ENCODE measurements around the gene MICAL3. TPM values are rescaled to one million over a fixed set of nuclear protein-coding genes. Genes with fewer than 3 reads are reported as not detected.
"Not testable (repeated sequence)": the region's sequence is repeated elsewhere in the genome, so short reads cannot be mapped to it uniquely, and the experiment has no call there.

The MICAL3 gene
- polyA plus RNA-seq, 3 donors = 0.23 to 0.84 TPM; not detected in 1

- Histone ChIP-seq H3K9ac (ENCODE audit: insufficient read depth, low read length, poor library complexity, severe bottlenecking) (no peak overlapping the region), H3K27ac (ENCODE audit: low read depth in 1 of 2, low read length in 2 of 2) (no peak overlapping the region), H2AFZ (ENCODE audit: insufficient read depth, low read depth, low read length, poor library complexity, severe bottlenecking) (no peak overlapping the region), H3K9me3 (replicated peaks in 1 of 2; ENCODE audit: control insufficient read depth in 1 of 2, insufficient read depth in 1 of 2, low read length in 2 of 2) (no peaks in the 10 kb centered on the region), H3K4me3 (replicated peaks in 1 of 3; ENCODE audit: low read depth in 2 of 3, low read length in 3 of 3) (no peak overlapping the region), H3K27me3 (ENCODE audit: control insufficient read depth in 2 of 2, insufficient read depth in 2 of 2, low read length in 2 of 2) (no peaks in the 10 kb centered on the region), H3K4me2 (replicated peaks; ENCODE audit: extremely low read depth, low read length, poor library complexity, severe bottlenecking) (no peak overlapping the region), H4K20me1 (ENCODE audit: insufficient read depth, low read length) (no peaks in the 10 kb centered on the region), H3K4me1 (ENCODE audit: control insufficient read depth in 1 of 2, insufficient read depth in 2 of 2, low read length in 2 of 2) (no peaks in the 10 kb centered on the region), H3K79me2 (ENCODE audit: insufficient read depth, low read length) (no peaks in the 10 kb centered on the region), H3K36me3 (replicated peaks in 1 of 2; ENCODE audit: control insufficient read depth in 1 of 2, insufficient read depth in 2 of 2, low read length in 2 of 2) (no peaks in the 10 kb centered on the region)
- intact Hi-C loops (cut with micrococcal nuclease) = no loop called here
- Mint-ChIP-seq H3K27me3 (ENCODE audit: low read depth in 3 of 3) (peaks cover 2 to 9% (median 3%) of the 10 kb centered on the region in 3 donors), H3K36me3 (no peaks in the 10 kb centered on the region), H3K4me3 (no peak overlapping the region), H3K9me3 (peaks cover 0 to 3% (median 0%) of the 10 kb centered on the region in 7 donors), H3K27ac (no peak overlapping the region), H3K4me1 (no peaks in the 10 kb centered on the region)
- 92% methylated on average over 4 of the region's 7 CpGs for WGBS (ENCODE audit: insufficient coverage)
- no peak for DNase-seq
- TF ChIP-seq CTCF (IDR thresholded peaks at IDR 0.05) = no peak
Observed at GRCh38 chr22:18055619-18056160, 31.3 kb upstream of the MICAL3 start.

GRCh38 chr22:18053216-18053946 lies 29.0 kb upstream of the MICAL3 start:
- H3K36me3 Mint-ChIP-seq; H3K4me1 Mint-ChIP-seq; H3K4me2 ChIP-seq (replicated peaks; ENCODE audit: extremely low read depth, low read length, poor library complexity, severe bottlenecking); H3K36me3 ChIP-seq (replicated peaks in 1 of 2; ENCODE audit: control insufficient read depth in 1 of 2, insufficient read depth in 2 of 2, low read length in 2 of 2); H3K79me2 ChIP-seq (ENCODE audit: insufficient read depth, low read length); H3K9me3 ChIP-seq (replicated peaks in 1 of 2; ENCODE audit: control insufficient read depth in 1 of 2, insufficient read depth in 1 of 2, low read length in 2 of 2); H2AFZ ChIP-seq (ENCODE audit: insufficient read depth, low read depth, low read length, poor library complexity, severe bottlenecking); H3K4me3 ChIP-seq (replicated peaks in 1 of 3; ENCODE audit: low read depth in 2 of 3, low read length in 3 of 3); H3K9ac ChIP-seq (ENCODE audit: insufficient read depth, low read length, poor library complexity, severe bottlenecking); H3K27ac Mint-ChIP-seq; intact Hi-C loops (cut with micrococcal nuclease); H4K20me1 ChIP-seq (ENCODE audit: insufficient read depth, low read length); H3K4me3 Mint-ChIP-seq; H3K4me1 ChIP-seq (ENCODE audit: control insufficient read depth in 1 of 2, insufficient read depth in 2 of 2, low read length in 2 of 2); DNase-seq; H3K27me3 ChIP-seq (ENCODE audit: control insufficient read depth in 2 of 2, insufficient read depth in 2 of 2, low read length in 2 of 2); H3K27ac ChIP-seq (ENCODE audit: low read depth in 1 of 2, low read length in 2 of 2); H3K9me3 Mint-ChIP-seq: not testable (repeated sequence)
- 93% methylated on average over 9 of the region's 49 CpGs for WGBS (ENCODE audit: insufficient coverage)
- H3K27me3 Mint-ChIP-seq (ENCODE audit: low read depth in 3 of 3) = peaks cover 7 to 12% (median 12%) of the 10 kb centered on the region in 3 donors

- DNase-seq; H3K36me3 ChIP-seq (replicated peaks in 1 of 2; ENCODE audit: control insufficient read depth in 1 of 2, insufficient read depth in 2 of 2, low read length in 2 of 2); H3K79me2 ChIP-seq (ENCODE audit: insufficient read depth, low read length); H3K4me1 Mint-ChIP-seq; H3K27ac Mint-ChIP-seq; H3K27ac ChIP-seq (ENCODE audit: low read depth in 1 of 2, low read length in 2 of 2); H3K9me3 Mint-ChIP-seq; H3K4me1 ChIP-seq (ENCODE audit: control insufficient read depth in 1 of 2, insufficient read depth in 2 of 2, low read length in 2 of 2); H2AFZ ChIP-seq (ENCODE audit: insufficient read depth, low read depth, low read length, poor library complexity, severe bottlenecking); H4K20me1 ChIP-seq (ENCODE audit: insufficient read depth, low read length); H3K9ac ChIP-seq (ENCODE audit: insufficient read depth, low read length, poor library complexity, severe bottlenecking); H3K4me3 ChIP-seq (replicated peaks in 1 of 3; ENCODE audit: low read depth in 2 of 3, low read length in 3 of 3); H3K4me2 ChIP-seq (replicated peaks; ENCODE audit: extremely low read depth, low read length, poor library complexity, severe bottlenecking); H3K4me3 Mint-ChIP-seq; H3K27me3 ChIP-seq (ENCODE audit: control insufficient read depth in 2 of 2, insufficient read depth in 2 of 2, low read length in 2 of 2); intact Hi-C loops (cut with micrococcal nuclease); H3K9me3 ChIP-seq (replicated peaks in 1 of 2; ENCODE audit: control insufficient read depth in 1 of 2, insufficient read depth in 1 of 2, low read length in 2 of 2); H3K36me3 Mint-ChIP-seq: not testable (repeated sequence)
- WGBS (ENCODE audit: insufficient coverage) = no CpG with 5 or more reads among the region's 12 CpGs
- peaks cover 11 to 20% (median 13%) of the 10 kb centered on the region in 3 donors for H3K27me3 Mint-ChIP-seq (ENCODE audit: low read depth in 3 of 3)
Observed at GRCh38 chr22:18051113-18051512, 26.8 kb upstream of the MICAL3 start.

All from CD14-positive monocyte (primary cell).